ENCODE data around the gene FIGN.

- TF ChIP-seq, protein P1, sequence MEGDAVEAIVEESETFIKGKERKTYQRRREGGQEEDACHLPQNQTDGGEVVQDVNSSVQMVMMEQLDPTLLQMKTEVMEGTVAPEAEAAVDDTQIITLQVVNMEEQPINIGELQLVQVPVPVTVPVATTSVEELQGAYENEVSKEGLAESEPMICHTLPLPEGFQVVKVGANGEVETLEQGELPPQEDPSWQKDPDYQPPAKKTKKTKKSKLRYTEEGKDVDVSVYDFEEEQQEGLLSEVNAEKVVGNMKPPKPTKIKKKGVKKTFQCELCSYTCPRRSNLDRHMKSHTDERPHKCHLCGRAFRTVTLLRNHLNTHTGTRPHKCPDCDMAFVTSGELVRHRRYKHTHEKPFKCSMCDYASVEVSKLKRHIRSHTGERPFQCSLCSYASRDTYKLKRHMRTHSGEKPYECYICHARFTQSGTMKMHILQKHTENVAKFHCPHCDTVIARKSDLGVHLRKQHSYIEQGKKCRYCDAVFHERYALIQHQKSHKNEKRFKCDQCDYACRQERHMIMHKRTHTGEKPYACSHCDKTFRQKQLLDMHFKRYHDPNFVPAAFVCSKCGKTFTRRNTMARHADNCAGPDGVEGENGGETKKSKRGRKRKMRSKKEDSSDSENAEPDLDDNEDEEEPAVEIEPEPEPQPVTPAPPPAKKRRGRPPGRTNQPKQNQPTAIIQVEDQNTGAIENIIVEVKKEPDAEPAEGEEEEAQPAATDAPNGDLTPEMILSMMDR (IDR thresholded peaks at IDR 0.05) = no peak
- TF ChIP-seq ZFX (IDR thresholded peaks at IDR 0.05; ENCODE audit: borderline replicate concordance) = no peak
These were observed 12.6 kb upstream of the FIGN start for GRCh38 chr2:163748420-163748819.
